H1 (cell line): Measurements from ENCODE around the gene SLC25A38. TPM values are rescaled to one million over a fixed set of nuclear protein-coding genes. Genes with fewer than 3 reads are reported as not detected.

Experiments
- CTCF ChIA-PET: fragments of 300-600 bp; sonication (Branson Sonifier 250); formaldehyde crosslinking; loops from one replicate; lab custom pipeline; 2021; ENCODE audit not compliant: partially characterized antibody; lab: Charles Lee
- POLR2A ChIA-PET: fragments of 300-600 bp; sonication (Branson Sonifier 250); formaldehyde crosslinking; loops from one replicate; lab custom pipeline; 2021; ENCODE audit warnings: inconsistent platforms; ENCODE audit not compliant: partially characterized antibody; lab: Charles Lee
- DNase-seq, 2 experiments: peaks; one replicate each; pipeline versions ENCODE4 v3.0.0 to v3.0.0-alpha.2; 2010 to 2022; ENCODE audit warnings: low spot score in 2 of 2, low read depth in 1 of 2, mixed read lengths in 1 of 2
- FAIRE-seq: peaks from 2 replicates; lab custom pipeline; 2011; peaks lifted over from hg19 to GRCh38; lab: Jason Lieb, UNC
- H2AFZ ChIP-seq: 2 replicates; pipeline ENCODE4 v1.8.1; 2012; ENCODE audit warnings: low read length, inconsistent platforms
- H2AK5ac ChIP-seq: 2 replicates; pipeline ENCODE4 v1.6.1; 2013; ENCODE audit warnings: low read depth, low read length
- H2BK120ac ChIP-seq: replicated peaks from 2 replicates; pipeline ENCODE3; 2013; ENCODE audit warnings: low read depth, low read length, inconsistent platforms
- H2BK12ac ChIP-seq: 2 replicates; pipeline ENCODE4 v1.6.1; 2013; ENCODE audit warnings: low read depth, low read length
- H2BK15ac ChIP-seq: 2 replicates; pipeline ENCODE4 v1.6.1; 2013; ENCODE audit warnings: low read length
- H2BK20ac ChIP-seq: 2 replicates; pipeline ENCODE4 v1.6.1; 2013; ENCODE audit warnings: low read length
- H2BK5ac ChIP-seq: 2 replicates; pipeline ENCODE4 v1.6.1; 2013; ENCODE audit warnings: low read depth, low read length
- H3K14ac ChIP-seq: 2 replicates; pipeline ENCODE4 v1.6.1; 2013; ENCODE audit warnings: inconsistent platforms; ENCODE audit not compliant: insufficient read length
- H3K18ac ChIP-seq: 2 replicates; pipeline ENCODE4 v1.6.1; 2013; ENCODE audit warnings: low read length; ENCODE audit errors: extremely low read depth
- H3K23ac ChIP-seq: 2 replicates; pipeline ENCODE4 v1.6.1; 2013; ENCODE audit warnings: inconsistent platforms; ENCODE audit not compliant: insufficient read length
- H3K23me2 ChIP-seq: 2 replicates; pipeline ENCODE4 v1.6.1; 2013; ENCODE audit warnings: low read depth, low read length
- H3K27ac ChIP-seq: 2 replicates; pipeline ENCODE4 v1.6.1; 2011; ENCODE audit warnings: low read depth, low read length, inconsistent platforms
- H3K27me3 ChIP-seq, 4 experiments: replicated peaks in 1 of 4; 1 replicate in 1 of 4; 2 replicates in 3 of 4; pipeline versions ENCODE4 v1.6.1 to v1.8.1; 2011 to 2013; ENCODE audit warnings: low read length in 3 of 4, mild to moderate bottlenecking in 3 of 4, inconsistent platforms in 2 of 4, mixed read lengths in 2 of 4, moderate library complexity in 1 of 4; ENCODE audit not compliant: control insufficient read depth in 3 of 4, insufficient read depth in 3 of 4; ENCODE audit errors: extremely low read depth in 1 of 4
- H3K36me3 ChIP-seq, 4 experiments: 2 replicates each; pipeline versions ENCODE4 v1.6.1 to v1.8.1; 2011 to 2013; ENCODE audit warnings: mild to moderate bottlenecking in 4 of 4, low read length in 3 of 4, moderate library complexity in 2 of 4, control low read depth in 1 of 4, inconsistent platforms in 1 of 4; ENCODE audit not compliant: insufficient read depth in 4 of 4, control insufficient read depth in 2 of 4
- H3K4ac ChIP-seq: replicated peaks from 2 replicates; pipeline ENCODE3; 2013; ENCODE audit warnings: low read length, low read depth, mixed read lengths, inconsistent platforms; ENCODE audit not compliant: insufficient read length
- H3K4me1 ChIP-seq, 4 experiments: replicated peaks in 1 of 4; 1 replicate in 1 of 4; 2 replicates in 3 of 4; pipeline versions ENCODE4 v1.6.1 to v1.8.1; 2011 to 2013; ENCODE audit warnings: low read length in 3 of 4, inconsistent platforms in 2 of 4, mixed read lengths in 1 of 4; ENCODE audit not compliant: insufficient read depth in 4 of 4, control insufficient read depth in 3 of 4
- H3K4me2 ChIP-seq, 2 experiments: 2 replicates each; pipeline versions ENCODE4 v1.6.1 to v1.8.1; 2011 to 2013; ENCODE audit warnings: low read depth in 2 of 2, low read length in 2 of 2, control low read depth in 1 of 2, inconsistent platforms in 1 of 2, mild to moderate bottlenecking in 1 of 2; ENCODE audit not compliant: insufficient read depth in 1 of 2
- H3K4me3 ChIP-seq, 4 experiments: fragments of 200-600, 300-600 bp in 1 of 4; sonication (generic), shearing (Covaris generic), sonication (Bioruptor Twin) in 1 of 4; 2 replicates each; pipeline versions ENCODE4 v1.5.1 to v1.8.1; 2011 to 2016; ENCODE audit warnings: low read length in 4 of 4, low read depth in 3 of 4, control low read depth in 2 of 4, inconsistent platforms in 2 of 4, mild to moderate bottlenecking in 2 of 4, mixed read lengths in 1 of 4, moderate library complexity in 1 of 4; ENCODE audit not compliant: insufficient read depth in 2 of 4; ENCODE audit errors: extremely low read depth in 1 of 4
- H3K56ac ChIP-seq: replicated peaks from 2 replicates; pipeline ENCODE3; 2013; ENCODE audit warnings: low read depth, mild to moderate bottlenecking, mixed read lengths, low read length, inconsistent platforms; ENCODE audit not compliant: insufficient read length
- H3K79me1 ChIP-seq: 2 replicates; pipeline ENCODE4 v1.6.1; 2013; ENCODE audit warnings: low read depth, low read length, control low read depth
- H3K79me2 ChIP-seq, 2 experiments: 2 replicates each; pipeline versions ENCODE4 v1.6.1 to v1.8.1; 2012 to 2013; ENCODE audit warnings: low read length in 2 of 2, mild to moderate bottlenecking in 2 of 2, inconsistent platforms in 1 of 2; ENCODE audit not compliant: insufficient read depth in 2 of 2, control insufficient read depth in 1 of 2
- H3K9ac ChIP-seq, 4 experiments: replicated peaks in 1 of 4; 1 replicate in 1 of 4; 2 replicates in 3 of 4; pipeline versions ENCODE4 v1.6.1 to v1.8.1; 2011 to 2013; ENCODE audit warnings: low read depth in 3 of 4, low read length in 3 of 4, control low read depth in 2 of 4, mild to moderate bottlenecking in 2 of 4, moderate library complexity in 2 of 4, inconsistent platforms in 1 of 4; ENCODE audit errors: extremely low read depth in 1 of 4
- H3K9me3 ChIP-seq, 2 experiments: 2 replicates each; pipeline versions ENCODE4 v1.6.1 to v1.8.1; 2012 to 2013; ENCODE audit warnings: mild to moderate bottlenecking in 2 of 2, moderate library complexity in 2 of 2, control low read depth in 1 of 2, inconsistent platforms in 1 of 2, low read depth in 1 of 2, low read length in 1 of 2, mixed read lengths in 1 of 2; ENCODE audit not compliant: insufficient read depth in 2 of 2
- H4K20me1 ChIP-seq, 2 experiments: replicated peaks in 1 of 2; 2 replicates each; pipeline versions ENCODE3 to v1.8.1; 2011 to 2013; ENCODE audit warnings: inconsistent platforms in 2 of 2, low read length in 2 of 2, mild to moderate bottlenecking in 1 of 2; ENCODE audit not compliant: insufficient read depth in 2 of 2, control insufficient read depth in 1 of 2
- H4K5ac ChIP-seq: 2 replicates; pipeline ENCODE4 v1.6.1; 2013; ENCODE audit warnings: low read length, low read depth, mixed read lengths, inconsistent platforms; ENCODE audit not compliant: insufficient read length
- H4K8ac ChIP-seq: 2 replicates; pipeline ENCODE4 v1.8.0; 2013; ENCODE audit warnings: mild to moderate bottlenecking, moderate library complexity, low read length, inconsistent platforms; ENCODE audit not compliant: insufficient read depth; ENCODE audit errors: extremely low read depth
- H4K91ac ChIP-seq: replicated peaks from 2 replicates; pipeline ENCODE3; 2013; ENCODE audit warnings: low read length, mixed read lengths, inconsistent platforms; ENCODE audit not compliant: insufficient read length
- NRF1 ChIP-seq: IDR thresholded peaks from 2 replicates; pipeline ENCODE4 v1.6.1; 2011; ENCODE audit warnings: mild to moderate bottlenecking, low read depth, low read length, improper control_type of control experiment
- USF2 ChIP-seq: IDR thresholded peaks from 2 replicates; pipeline ENCODE4 v1.6.1; 2011; ENCODE audit warnings: low read length, improper control_type of control experiment
- WGBS, 2 experiments: shearing (Covaris generic) in 1 of 2; methylation state at CpG; one replicate each; pipeline versions ENCODE4 v1.1.6 to v1.1.7; 2013 to 2015; ENCODE audit warnings: low lambda C conversion rate in 2 of 2, mixed read lengths in 2 of 2, inconsistent platforms in 1 of 2, low coverage in 1 of 2, missing lambda C conversion rate in 1 of 2; ENCODE audit not compliant: insufficient replicate concordance in 2 of 2, insufficient coverage in 1 of 2, insufficient read length in 1 of 2; ENCODE audit errors: extremely low coverage in 1 of 2, missing lambda C conversion rate in 1 of 2; 5-methylcytosine and 5-hydroxymethylcytosine counted together
- polyA plus RNA-seq, 7 experiments: library from polyadenylated mRNA; depleted of rRNA in 3 of 7; stranded (reverse) in 5 of 7; unstranded in 2 of 7; fragments of >200 nt in 5 of 7; fragments of 200-250 nt in 2 of 7; gene quantifications; 1 replicate in 5 of 7; 2 replicates in 1 of 7; 4 replicates in 1 of 7; pipeline versions ENCODE4 v1.2.1 to v1.2.3, GENCODE V29; 2011 to 2013; ENCODE audit warnings: missing spikeins in 2 of 7, mixed read lengths in 2 of 7
- total RNA-seq: library from RNA; stranded (reverse); fragmentation: NEBNext Ultra II Directional; extraction: Animal tissue kit (Norgen Biotek cat#: 25700); gene quantifications from 2 replicates; pipeline ENCODE4 v1.2.1, GENCODE V29; 2021

Gene SLC25A38
- total and polyA plus RNA-seq, 2 of the 8 experiments (the other 6 are each of a cell fraction or from before 2014, with no cell fraction given): 41.2 to 45.8 TPM

GRCh38 chr3:39420543-39420942 lies 37.4 kb downstream of the SLC25A38 start:
- no peak overlapping the region for H3K4me3 ChIP-seq
- no peak overlapping the region for H3K4ac ChIP-seq
- H3K36me3 ChIP-seq: no peaks in the 10 kb centered on the region; a peak in 1 of 8 replicates
- H2BK20ac ChIP-seq: no peak overlapping the region
- no peak overlapping the region for H2BK120ac ChIP-seq
- no peaks in the 10 kb centered on the region for H4K20me1 ChIP-seq
- H4K91ac ChIP-seq: no peak overlapping the region
- H2AFZ ChIP-seq: no peak overlapping the region
- H3K23ac ChIP-seq: no peak overlapping the region
- H3K18ac ChIP-seq: no peak overlapping the region
- no peak for TF ChIP-seq NRF1
- TF ChIP-seq USF2: no peak
- H3K4me1 ChIP-seq: peaks cover 0 to 3% (median 0%) of the 10 kb centered on the region in 4 experiments; a peak in 3 of 7 replicates
- H3K9me3 ChIP-seq: no peaks in the 10 kb centered on the region
- H2BK5ac ChIP-seq: no peak overlapping the region
- ChIA-PET CTCF (interaction anchor here (0.9 to 1.0 kb wide), 3 partner anchors 13 to 78 kb away, joined by 3 to 6 read pairs (median 3); no protein-coding TSS in a partner anchor), POLR2A (interaction anchor here (1.1 kb wide), 1 partner anchor 21 kb away, joined by 3 read pairs; no protein-coding TSS in a partner anchor)
- no peak overlapping the region for H2BK15ac ChIP-seq
- FAIRE-seq (no peak), DNase-seq (no peak)
- H2BK12ac ChIP-seq: no peak overlapping the region
- no peak overlapping the region for H4K5ac ChIP-seq
- no peak overlapping the region for H3K4me2 ChIP-seq
- no peak overlapping the region for H3K27ac ChIP-seq
- H3K79me2 ChIP-seq: no peaks in the 10 kb centered on the region
- H3K56ac ChIP-seq: no peak overlapping the region
- WGBS, 2 experiments: 88% methylated on average over 2 of the region's 2 CpGs; no CpG with 5 or more reads in 1 of the 2 experiments
- no peak overlapping the region for H2AK5ac ChIP-seq
- no peak overlapping the region for H3K14ac ChIP-seq
- no peak overlapping the region for H4K8ac ChIP-seq
- no peak overlapping the region for H3K9ac ChIP-seq
- no peaks in the 10 kb centered on the region for H3K23me2 ChIP-seq
- H3K27me3 ChIP-seq: no peaks in the 10 kb centered on the region
- H3K79me1 ChIP-seq: no peaks in the 10 kb centered on the region
